ENCODE measurements around the gene SH3GL2. TPM values are rescaled to one million over a fixed set of nuclear protein-coding genes. Genes with fewer than 3 reads are reported as not detected.
A peak's percentile ranks its signal among the peaks of the same experiment; 100 is the strongest.

The SH3GL2 gene
- total and polyA plus RNA-seq, 2 donors (not counting 1 experiment from before 2014, with no cell fraction given): not detected

GRCh38 chr9:17574342-17574741 lies 4.5 kb upstream of the SH3GL2 start:
- H3K4me3 Mint-ChIP-seq: no peak overlapping the region
- H3K4me3 ChIP-seq (ENCODE audit: control extremely low read depth in 1 of 5, extremely low read depth in 1 of 5, insufficient read depth in 1 of 5, low read depth in 2 of 5, low read length in 4 of 5): no peak overlapping the region
- H3K9me3 ChIP-seq (ENCODE audit: control extremely low read depth in 1 of 3, control insufficient read depth in 2 of 3, insufficient read depth in 1 of 3, low read length in 2 of 3): peaks cover 0 to 9% (median 0%) of the 10 kb centered on the region in 3 donors
- no peak overlapping the region for H2AFZ ChIP-seq (ENCODE audit: insufficient read depth, low read depth, low read length, poor library complexity, severe bottlenecking)
- H3K9ac ChIP-seq (ENCODE audit: low read length): no peak overlapping the region
- H3K4me1 ChIP-seq (ENCODE audit: control insufficient read depth in 2 of 2, insufficient read depth in 2 of 2, low read length in 2 of 2): no peaks in the 10 kb centered on the region
- H3K27me3 ChIP-seq (replicated peaks in 1 of 4; ENCODE audit: control extremely low read depth in 1 of 4, control insufficient read depth in 3 of 4, insufficient read depth in 4 of 4, low read length in 3 of 4): peaks cover 0 to 8% (median 2%) of the 10 kb centered on the region in 4 experiments
- H3K27ac ChIP-seq (ENCODE audit: low read length in 2 of 2): no peak overlapping the region
- ChIA-PET POLR2A (no interaction called here), CTCF (no interaction called here)
- peaks cover 18% of the 10 kb centered on the region for H3K27me3 Mint-ChIP-seq
- peaks cover 5% of the 10 kb centered on the region for H3K4me1 Mint-ChIP-seq
- H3K79me2 ChIP-seq (ENCODE audit: control insufficient read depth, insufficient read depth, low read length): no peaks in the 10 kb centered on the region
- H4K20me1 ChIP-seq (ENCODE audit: control insufficient read depth, insufficient read depth, low read length, poor library complexity, severe bottlenecking): no peaks in the 10 kb centered on the region
- ATAC-seq (ENCODE audit: low read depth): no peak
- DNase-seq: no peak
- H3K4me2 ChIP-seq (replicated peaks; ENCODE audit: low read depth, low read length, poor library complexity, severe bottlenecking): no peak overlapping the region
- no peaks in the 10 kb centered on the region for H3K36me3 ChIP-seq (replicated peaks in 1 of 2; ENCODE audit: control extremely low read depth in 1 of 2, control insufficient read depth in 1 of 2, extremely low read depth in 1 of 2, insufficient read depth in 2 of 2, low read length in 1 of 2)
- H3K9me3 Mint-ChIP-seq (ENCODE audit: insufficient read depth): no peaks in the 10 kb centered on the region
- H3K27ac Mint-ChIP-seq: no peak overlapping the region
- intact Hi-C loops (cut with micrococcal nuclease): no loop called here
- no CpG with 5 or more reads among the region's 2 CpGs for WGBS (ENCODE audit: insufficient coverage)
- TF ChIP-seq CTCF (IDR thresholded peaks at IDR 0.05): no peak
- TF ChIP-seq EZH2 (IDR thresholded peaks at IDR 0.05; ENCODE audit: borderline replicate concordance, insufficient read depth, low read depth, low read length, poor library complexity, severe bottlenecking): no peak

GRCh38 chr9:17578577-17578910 lies 322 bp upstream of the SH3GL2 start:
- DNase-seq: no peak
- TF ChIP-seq EZH2 (IDR thresholded peaks at IDR 0.05; ENCODE audit: borderline replicate concordance, insufficient read depth, low read depth, low read length, poor library complexity, severe bottlenecking) (no peak), CTCF (IDR thresholded peaks at IDR 0.05) (no peak)
- H3K4me3 ChIP-seq (ENCODE audit: control extremely low read depth in 1 of 5, extremely low read depth in 1 of 5, insufficient read depth in 1 of 5, low read depth in 2 of 5, low read length in 4 of 5): no peak overlapping the region
- H2AFZ ChIP-seq (ENCODE audit: insufficient read depth, low read depth, low read length, poor library complexity, severe bottlenecking): peak overlapping the region; percentile 38
- H3K27ac ChIP-seq (ENCODE audit: low read length in 2 of 2): no peak overlapping the region
- H3K27ac Mint-ChIP-seq: no peak overlapping the region
- H3K27me3 Mint-ChIP-seq: peaks cover 35% of the 10 kb centered on the region
- peak overlapping the region; percentile 43 for H3K4me2 ChIP-seq (replicated peaks; ENCODE audit: low read depth, low read length, poor library complexity, severe bottlenecking)
- H4K20me1 ChIP-seq (ENCODE audit: control insufficient read depth, insufficient read depth, low read length, poor library complexity, severe bottlenecking): no peaks in the 10 kb centered on the region
- no peaks in the 10 kb centered on the region for H3K36me3 ChIP-seq (replicated peaks in 1 of 2; ENCODE audit: control extremely low read depth in 1 of 2, control insufficient read depth in 1 of 2, extremely low read depth in 1 of 2, insufficient read depth in 2 of 2, low read length in 1 of 2)
- no peaks in the 10 kb centered on the region for H3K79me2 ChIP-seq (ENCODE audit: control insufficient read depth, insufficient read depth, low read length)
- no peaks in the 10 kb centered on the region for H3K9me3 Mint-ChIP-seq (ENCODE audit: insufficient read depth)
- H3K27me3 ChIP-seq (replicated peaks in 1 of 4; ENCODE audit: control extremely low read depth in 1 of 4, control insufficient read depth in 3 of 4, insufficient read depth in 4 of 4, low read length in 3 of 4): peaks cover 0 to 11% (median 5%) of the 10 kb centered on the region in 4 experiments
- H3K9me3 ChIP-seq (ENCODE audit: control extremely low read depth in 1 of 3, control insufficient read depth in 2 of 3, insufficient read depth in 1 of 3, low read length in 2 of 3): peaks cover 0 to 9% (median 0%) of the 10 kb centered on the region in 3 donors
- intact Hi-C loops (cut with micrococcal nuclease): no loop called here
- no peak for ATAC-seq (ENCODE audit: low read depth)
- peaks cover 9% of the 10 kb centered on the region for H3K4me1 Mint-ChIP-seq
- POLR2A ChIA-PET: no interaction called here
- WGBS (ENCODE audit: insufficient coverage): 5% methylated on average over 17 of the region's 17 CpGs
- CTCF ChIA-PET: no interaction called here
- no peaks in the 10 kb centered on the region for H3K4me1 ChIP-seq (ENCODE audit: control insufficient read depth in 2 of 2, insufficient read depth in 2 of 2, low read length in 2 of 2)
- H3K9ac ChIP-seq (ENCODE audit: low read length): no peak overlapping the region
- H3K4me3 Mint-ChIP-seq: peak overlapping the region; percentile 44
